ENCODE results near the gene ZMAT3. TPM values are rescaled to one million over a fixed set of nuclear protein-coding genes. Genes with fewer than 3 reads are reported as not detected.
"Not testable (repeated sequence)": the region's sequence is repeated elsewhere in the genome, so short reads cannot be mapped to it uniquely, and the experiment has no call there.

Gene ZMAT3, protein sequence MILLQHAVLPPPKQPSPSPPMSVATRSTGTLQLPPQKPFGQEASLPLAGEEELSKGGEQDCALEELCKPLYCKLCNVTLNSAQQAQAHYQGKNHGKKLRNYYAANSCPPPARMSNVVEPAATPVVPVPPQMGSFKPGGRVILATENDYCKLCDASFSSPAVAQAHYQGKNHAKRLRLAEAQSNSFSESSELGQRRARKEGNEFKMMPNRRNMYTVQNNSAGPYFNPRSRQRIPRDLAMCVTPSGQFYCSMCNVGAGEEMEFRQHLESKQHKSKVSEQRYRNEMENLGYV
- 1 to 10 TPM; 7.7 to 9.1 (median 8.2) TPM for total RNA-seq

- DNase-seq (ENCODE audit: low spot score) (peak; percentile 60), ATAC-seq (ENCODE audit: low FRiP score) (peak; percentile 98)
- TF ChIP-seq CTCF (IDR thresholded peaks at IDR 0.05), result no peak
Measured at GRCh38 chr3:179071323-179072099, at the start of gene ZMAT3. TSS of gene ZMAT3 (minus strand) at chr3:179071809. CDS start at chr3:179067752, 4,057 bp downstream.

- no peak for TF ChIP-seq CTCF (IDR thresholded peaks at IDR 0.05)
- DNase-seq (ENCODE audit: low spot score), result no peak
- no peak for ATAC-seq (ENCODE audit: low FRiP score)
Measured at GRCh38 chr3:179116816-179117215, 45.2 kb upstream of the ZMAT3 start.

DNA sequence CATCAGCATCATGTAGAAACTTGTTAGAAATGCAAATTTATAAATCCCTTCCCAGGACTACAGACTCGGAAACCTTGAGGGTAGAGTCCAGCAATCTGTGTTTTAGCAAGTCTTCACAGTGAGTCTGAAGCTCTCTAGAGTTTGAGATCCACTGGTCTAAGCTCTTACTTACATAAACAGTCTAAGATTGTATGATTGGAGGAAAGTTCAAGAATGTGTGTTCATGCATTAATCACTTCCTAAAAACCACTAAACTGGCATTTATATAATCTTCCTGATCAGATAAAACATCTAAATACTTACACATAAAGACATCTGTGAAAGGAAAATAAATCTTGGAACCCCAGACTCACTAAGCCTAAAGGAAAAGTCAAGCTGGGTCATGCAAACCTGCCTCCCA is 43.8 kb upstream of the ZMAT3 start:
- ATAC-seq (ENCODE audit: low FRiP score); DNase-seq (ENCODE audit: low spot score): not testable (repeated sequence)

GRCh38 chr3:179113903-179114302 is 42.3 kb upstream of the ZMAT3 start:
- DNase-seq (ENCODE audit: low spot score) (no peak), ATAC-seq (ENCODE audit: low FRiP score) (no peak)
- TF ChIP-seq CTCF (IDR thresholded peaks at IDR 0.05), result no peak

DNA sequence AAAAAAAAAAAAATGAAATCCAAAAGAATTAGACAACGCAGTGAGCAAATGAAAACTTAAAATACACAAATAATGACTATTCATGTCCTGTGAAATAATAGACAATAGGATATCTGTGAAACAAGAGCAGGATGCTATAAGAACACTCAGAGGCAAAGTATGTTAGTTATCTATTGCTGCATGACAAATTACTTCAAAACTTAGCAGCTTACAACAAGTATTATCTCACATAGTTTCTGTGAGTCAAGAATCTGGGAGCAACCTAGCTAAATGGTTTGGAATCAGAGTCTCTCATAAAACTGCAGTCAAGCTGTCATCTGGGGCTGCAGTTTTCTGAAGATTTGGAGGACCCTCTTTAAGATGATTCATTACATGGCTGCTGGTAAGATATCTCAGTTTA is 36.5 kb upstream of the ZMAT3 start:
- TF ChIP-seq CTCF (IDR thresholded peaks at IDR 0.05), result no peak
- no peak for DNase-seq (ENCODE audit: low spot score)
- no peak for ATAC-seq (ENCODE audit: low FRiP score)

DNA sequence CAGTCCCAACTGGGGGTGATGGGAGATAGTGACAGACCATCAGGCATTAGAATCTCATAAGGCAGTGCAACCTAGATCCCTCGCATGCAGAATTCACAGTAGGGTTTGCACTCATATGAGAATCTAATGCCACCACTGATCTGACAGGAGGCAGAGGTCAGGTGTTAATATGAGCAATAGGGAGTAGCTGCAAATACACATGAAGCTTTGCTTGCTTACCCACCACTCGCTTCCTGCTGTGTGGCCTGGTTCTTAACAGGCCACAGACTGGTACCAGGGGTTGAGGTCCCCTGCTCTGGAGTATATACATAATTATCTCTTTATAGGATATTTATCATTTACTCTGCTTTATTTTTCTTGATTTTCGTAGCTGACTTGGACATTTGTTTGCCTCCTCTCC is 36.0 kb upstream of the ZMAT3 start:
- no peak for ATAC-seq (ENCODE audit: low FRiP score)
- no peak for DNase-seq (ENCODE audit: low spot score)
- no peak for TF ChIP-seq CTCF (IDR thresholded peaks at IDR 0.05)

- no peak for DNase-seq (ENCODE audit: low spot score)
- no peak for TF ChIP-seq CTCF (IDR thresholded peaks at IDR 0.05)
- no peak for ATAC-seq (ENCODE audit: low FRiP score)
Measured at GRCh38 chr3:179105881-179106280, 34.3 kb upstream of the ZMAT3 start.

Measured in omental fat pad (tissue), 4 donors.